Parietal lobe (tissue), 1 donor: ENCODE data around the gene RSPO4. TPM values are rescaled to one million over a fixed set of nuclear protein-coding genes. Genes with fewer than 3 reads are reported as not detected.

Source experiments
- total RNA-seq: library from RNA; depleted of rRNA; stranded (reverse); fragments of >200 nt; gene quantifications from one replicate; pipeline ENCODE4 v1.2.3, GENCODE V29; 2014

RSPO4 gene
- total RNA-seq = not detected

DNA sequence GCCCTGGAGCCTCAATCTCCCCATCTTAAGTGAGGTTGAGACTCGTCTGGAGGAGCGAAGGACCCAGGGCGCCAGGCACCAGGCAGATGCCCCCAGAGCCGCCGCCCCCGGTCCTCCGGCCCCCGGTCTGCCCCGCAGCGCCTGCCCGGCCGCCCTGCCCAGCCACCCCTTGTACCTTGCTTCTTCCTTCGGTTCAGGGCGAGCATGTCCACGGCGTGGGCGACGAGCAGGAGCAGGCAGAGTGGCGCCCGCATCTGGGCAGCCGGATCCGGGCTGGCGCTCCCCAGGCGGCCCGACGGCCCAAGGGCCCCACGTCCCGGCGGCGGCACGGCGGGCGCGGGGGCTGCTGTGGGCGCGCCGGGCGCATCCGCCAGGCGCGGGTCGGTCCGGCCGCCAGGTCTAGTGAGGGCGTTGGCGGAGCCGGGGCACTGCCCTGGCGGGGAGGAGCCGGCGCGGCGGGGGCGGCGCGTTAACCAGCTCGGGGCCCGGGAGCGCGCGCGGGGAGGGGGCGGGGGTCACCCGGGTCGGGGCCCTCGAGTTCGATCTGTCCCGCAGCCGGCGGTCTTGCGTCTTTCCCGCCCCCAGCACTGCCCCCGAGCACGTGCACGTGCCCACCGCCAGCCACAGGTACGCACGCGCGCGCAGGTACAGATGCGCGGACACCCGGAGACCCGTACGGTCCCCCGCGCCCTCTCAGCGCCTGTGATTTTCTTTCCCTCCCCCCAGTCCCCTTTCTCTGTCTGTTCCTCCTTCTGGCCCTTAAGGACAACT, at the start of gene RSPO4:
RSPO4 (minus strand) TSS at position 401 of the 771 bp plus-strand sequence; CDS start at position 254, 147 bp downstream.

DNA sequence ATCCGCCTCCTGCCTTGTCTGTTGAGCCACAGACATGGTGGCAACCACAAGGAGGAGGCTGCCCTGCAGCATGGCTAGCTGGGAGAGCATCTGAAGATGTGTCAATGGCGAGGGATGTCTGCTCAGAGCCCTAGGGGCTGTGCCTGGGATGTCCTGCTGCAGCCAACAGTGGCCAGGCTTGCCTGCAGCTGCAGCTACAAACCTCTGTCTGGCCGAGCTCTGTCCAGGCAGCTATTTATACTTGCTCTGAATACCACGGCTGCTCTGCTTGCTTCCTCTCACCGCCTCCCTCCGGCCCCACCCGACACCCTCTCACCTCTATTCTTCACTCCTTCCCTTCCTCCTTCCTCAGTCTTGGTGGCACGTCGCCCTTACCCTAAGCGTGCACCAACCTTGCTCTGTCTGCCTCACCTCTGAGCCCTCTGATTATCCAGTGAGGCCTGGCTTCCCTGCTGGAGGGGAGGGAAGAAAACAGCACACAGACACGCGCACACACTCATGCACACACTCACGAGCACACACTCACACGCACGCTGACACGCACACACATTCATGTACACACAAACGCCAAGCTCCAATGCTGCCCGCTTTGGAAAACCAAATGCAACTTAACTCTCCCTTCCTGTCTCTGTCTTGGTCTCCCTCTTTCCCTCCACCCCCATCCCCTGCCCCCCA, 85.8 kb downstream of the RSPO4 start, which contains the start of gene ANGPT4:
ANGPT4 (minus strand) TSS at position 210 of the 675 bp plus-strand sequence; CDS start at position 90, 120 bp downstream.

Other genes with a start within 250 kb of the RSPO4 start
- not detected for gene SLC52A3, start 233.8 kb downstream of the RSPO4 start, total RNA-seq
- 9.1 TPM for gene FAM110A, start 168.6 kb downstream of the RSPO4 start, total RNA-seq
- gene ANGPT4, start 86.0 kb downstream of the RSPO4 start, total RNA-seq = not detected
- gene PSMF1, start 116.3 kb upstream of the RSPO4 start, total RNA-seq = 42.3 TPM
- 12.5 TPM for gene TMEM74B, start 182.7 kb upstream of the RSPO4 start, total RNA-seq
- gene C20orf202, start 201.1 kb upstream of the RSPO4 start, total RNA-seq = 1.3 TPM
- gene RAD21L1, start 223.7 kb upstream of the RSPO4 start, total RNA-seq = not detected